Measurements from ENCODE around the gene RING1.

Gene RING1

GRCh38 chr6:33247977-33248642 lies 39.8 kb downstream of the RING1 start:
- DNase-seq (ENCODE audit: low read depth): peak; percentile 71

DNA sequence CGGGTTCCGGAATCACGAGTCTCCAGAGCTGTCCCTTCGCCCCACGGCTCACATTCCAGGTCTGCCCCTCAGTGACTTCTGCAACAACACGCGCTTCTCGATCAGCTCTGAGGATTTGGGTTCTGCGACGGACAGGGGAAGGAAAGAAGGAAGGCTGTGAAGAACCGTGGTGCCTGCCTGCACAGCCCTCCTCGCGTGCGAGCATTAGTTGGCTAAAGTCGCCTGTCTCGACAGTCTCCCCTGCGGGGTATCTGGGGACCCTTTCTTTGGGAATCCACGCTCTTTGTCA lies 40.3 kb downstream of the RING1 start:
- DNase-seq (ENCODE audit: low read depth): no peak

DNA sequence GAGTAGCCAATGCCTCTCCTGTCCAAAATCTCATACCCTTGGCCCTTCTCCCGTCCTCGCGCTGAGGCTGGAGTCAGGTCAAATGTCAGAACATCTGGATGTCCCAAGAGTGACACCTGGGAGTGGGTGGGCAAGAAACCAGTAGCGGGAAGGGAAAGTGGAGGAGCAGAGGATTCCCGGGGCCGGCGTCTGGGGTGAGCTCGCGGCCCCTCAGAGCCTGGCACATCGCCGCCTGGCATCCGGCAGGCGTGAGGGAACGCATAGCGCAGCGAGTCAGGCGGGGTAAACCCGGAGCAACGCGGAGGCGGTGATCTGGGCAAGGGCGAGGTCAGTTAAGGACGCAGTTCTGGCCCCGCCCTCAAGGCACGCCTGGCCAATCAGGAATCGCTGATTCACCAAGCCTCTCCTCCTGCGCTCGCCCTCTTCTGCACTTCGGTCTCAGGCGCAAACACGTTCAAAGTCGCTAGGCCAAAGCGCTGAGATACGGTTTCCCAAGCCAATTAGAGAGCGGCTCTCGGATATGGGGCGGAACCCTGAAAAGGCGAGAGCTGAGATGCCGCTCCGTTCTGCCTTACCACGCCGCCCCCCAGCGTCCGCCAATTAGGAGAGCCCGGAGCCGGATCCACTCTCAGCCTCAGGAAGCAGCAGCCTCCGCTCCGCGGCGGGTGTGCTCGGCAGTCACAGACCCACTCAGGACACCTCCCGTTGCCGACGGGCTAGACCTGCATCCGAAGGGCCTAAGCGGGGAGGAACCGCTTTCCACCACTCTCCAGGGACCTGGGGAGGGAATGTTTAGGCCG lies 40.8 kb downstream of the RING1 start:
- DNase-seq (ENCODE audit: low read depth): peak; percentile 99

GRCh38 chr6:33249732-33250630 lies 41.7 kb downstream of the RING1 start:
- peak; percentile 72 for DNase-seq (ENCODE audit: low read depth)

GRCh38 chr6:33250731-33251130 lies 42.4 kb downstream of the RING1 start:
- no peak for DNase-seq (ENCODE audit: low read depth)

DNA sequence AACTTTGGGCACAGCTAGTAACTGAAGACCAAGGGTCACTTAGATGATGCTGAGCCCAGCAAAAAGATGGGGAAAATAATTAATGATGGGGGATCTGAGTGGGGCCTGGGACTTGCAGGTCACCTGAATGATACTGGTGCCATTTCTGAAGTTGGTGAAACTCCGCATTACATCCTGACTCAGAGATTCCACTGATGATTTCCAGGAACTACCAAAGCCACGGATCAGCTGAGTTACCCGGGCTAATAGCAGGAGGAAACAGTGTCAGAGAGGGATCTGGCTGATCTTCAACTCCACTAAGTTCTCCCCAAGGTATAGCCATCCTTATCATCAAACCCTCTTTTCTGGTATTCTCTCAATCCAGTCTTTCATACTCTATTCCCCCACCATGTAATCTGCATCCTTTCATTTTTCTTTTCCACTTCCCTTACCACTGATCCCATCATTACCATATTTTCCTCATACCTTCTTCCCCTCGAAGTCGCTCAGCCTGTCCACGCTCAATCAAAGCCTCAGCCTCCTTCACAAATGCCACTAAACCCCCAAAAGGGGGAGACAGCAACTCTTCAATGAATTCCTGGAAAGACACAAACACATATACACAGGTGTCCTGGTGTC lies 43.2 kb downstream of the RING1 start:
- DNase-seq (ENCODE audit: low read depth): no peak

DNA sequence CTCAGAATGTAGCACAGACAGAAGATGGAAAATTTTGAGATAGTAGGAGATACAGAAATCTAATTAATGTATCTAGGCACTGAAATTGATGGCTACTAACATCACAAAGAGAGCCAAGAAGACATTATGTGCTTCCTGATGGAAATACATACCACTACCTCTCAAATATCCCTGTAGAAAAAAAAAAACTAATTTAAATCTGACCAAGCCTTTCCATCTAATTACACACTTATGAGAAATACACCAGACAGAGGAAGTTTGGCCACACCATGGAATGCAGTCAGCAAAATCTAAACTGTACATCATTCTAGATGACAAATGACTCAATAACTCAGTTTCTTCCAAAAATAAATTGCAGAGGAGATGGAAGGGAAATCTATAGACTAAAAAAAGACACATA lies 44.5 kb downstream of the RING1 start:
- DNase-seq (ENCODE audit: low read depth): no peak

GRCh38 chr6:33254591-33254990 lies 46.3 kb downstream of the RING1 start:
- DNase-seq (ENCODE audit: low read depth): no peak

- DNase-seq (ENCODE audit: low read depth): no peak
Observed at GRCh38 chr6:33259032-33259431, 50.7 kb downstream of the RING1 start.
